Superior temporal gyrus (tissue), 1 donor: Measurements from ENCODE around the gene TMEM72.

Source experiments
- DNase-seq: peaks from one replicate; pipeline ENCODE4 v3.0.0-alpha.2; 2016; ENCODE audit errors: extremely low spot score

The TMEM72 gene

GRCh38 chr10:44954042-44954441 lies 42.9 kb downstream of the TMEM72 start:
- no peak for DNase-seq

- no peak for DNase-seq
These were observed 43.8 kb downstream of the TMEM72 start for GRCh38 chr10:44954962-44955361.

- DNase-seq, result no peak
These were observed 44.4 kb downstream of the TMEM72 start for GRCh38 chr10:44955413-44956070.

GRCh38 chr10:44956226-44956625 lies 45.1 kb downstream of the TMEM72 start:
- DNase-seq, result no peak

GRCh38 chr10:44956717-44957706 lies 45.9 kb downstream of the TMEM72 start:
- no peak for DNase-seq

GRCh38 chr10:44958196-44958897 lies 47.2 kb downstream of the TMEM72 start:
- peak; percentile 49 for DNase-seq

GRCh38 chr10:44958898-44959246 lies 47.7 kb downstream of the TMEM72 start:
- no peak for DNase-seq

- DNase-seq, result peak; percentile 84
These were observed 48.3 kb downstream of the TMEM72 start, which contains the start of gene RASSF4 for GRCh38 chr10:44959247-44960087. RASSF4 (plus strand) TSS chr10:44959802; CDS start chr10:44970203, 10,401 bp downstream.

GRCh38 chr10:44960088-44960460 lies 48.9 kb downstream of the TMEM72 start:
- DNase-seq, result peak; percentile 52

GRCh38 chr10:44960482-44961229 lies 49.5 kb downstream of the TMEM72 start:
- DNase-seq, result peak; percentile 42

- no peak for DNase-seq
These were observed 50.1 kb downstream of the TMEM72 start for GRCh38 chr10:44961230-44961571.

GRCh38 chr10:44961931-44962750 lies 51.0 kb downstream of the TMEM72 start:
- DNase-seq, result peak; percentile 58

- DNase-seq, result no peak
These were observed 52.0 kb downstream of the TMEM72 start for GRCh38 chr10:44962870-44963738.

- peak; percentile 97 for DNase-seq
These were observed 52.9 kb downstream of the TMEM72 start for GRCh38 chr10:44963772-44964633.

- DNase-seq, result no peak
These were observed 54.0 kb downstream of the TMEM72 start for GRCh38 chr10:44965104-44965503.

- no peak for DNase-seq
These were observed 54.5 kb downstream of the TMEM72 start for GRCh38 chr10:44965651-44966097.

- no peak for DNase-seq
These were observed 55.1 kb downstream of the TMEM72 start for GRCh38 chr10:44966129-44966815.
